ENCODE measurements around the gene AKAP6.

DNA sequence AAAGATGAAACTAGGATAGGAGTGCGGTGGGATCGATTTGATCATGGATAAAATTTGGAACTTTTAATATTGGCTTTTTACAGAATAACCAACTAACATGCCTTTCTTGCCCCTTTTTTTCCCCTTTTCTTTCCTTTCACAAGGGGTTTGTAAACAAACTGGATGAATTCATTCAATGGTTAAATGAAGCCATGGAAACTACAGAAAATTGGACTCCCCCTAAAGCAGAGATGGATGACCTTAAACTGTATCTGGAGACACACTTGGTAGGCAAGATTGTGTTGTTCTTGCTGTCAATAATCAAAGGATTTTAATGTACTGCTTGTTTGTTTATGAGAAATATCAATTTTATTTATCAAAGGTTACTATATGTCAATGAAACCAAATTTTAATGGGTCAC is 247.9 kb downstream of the AKAP6 start:
- no peak for TF ChIP-seq POLR2AphosphoS5 (IDR thresholded peaks at IDR 0.05)
- no peak for TF ChIP-seq POLR2A (IDR thresholded peaks at IDR 0.05)
- no peak for TF ChIP-seq CTCF (IDR thresholded peaks at IDR 0.05)
